CD8-positive, alpha-beta memory T cell (primary cell): ENCODE data around the gene HNRNPA3. TPM values are rescaled to one million over a fixed set of nuclear protein-coding genes. Genes with fewer than 3 reads are reported as not detected.

Source experiments
- CTCF ChIA-PET: fragments of 350-600 bp; sonication (Branson Sonifier 250); formaldehyde crosslinking; loops from one replicate; lab custom pipeline; 2021; ENCODE audit warnings: antibody characterized with exemption; lab: Charles Lee
- POLR2A ChIA-PET: fragments of 350-600 bp; sonication (Branson Sonifier 250); formaldehyde crosslinking; loops from one replicate; lab custom pipeline; 2021; ENCODE audit warnings: antibody characterized with exemption; lab: Charles Lee
- DNase-seq, 5 donors: peaks; one replicate each; pipeline versions ENCODE4 v3.0.0 to v3.0.0-alpha.2; 2020 to 2022; ENCODE audit warnings: mixed read lengths in 1 of 5
- H3K27ac ChIP-seq: one replicate; pipeline ENCODE4 v1.7.0; 2013; ENCODE audit warnings: low read depth, mild to moderate bottlenecking, low read length, moderate library complexity
- H3K27me3 ChIP-seq: 2 replicates; pipeline ENCODE4 v1.7.0; 2013; ENCODE audit warnings: low read length, mild to moderate bottlenecking; ENCODE audit not compliant: insufficient read depth, poor library complexity, severe bottlenecking
- H3K36me3 ChIP-seq: 2 replicates; pipeline ENCODE4 v1.7.0; 2013; ENCODE audit warnings: mild to moderate bottlenecking, low read length, moderate library complexity; ENCODE audit not compliant: insufficient read depth
- H3K4me1 ChIP-seq: 2 replicates; pipeline ENCODE4 v1.7.0; 2013; ENCODE audit warnings: mild to moderate bottlenecking, low read length, moderate library complexity; ENCODE audit not compliant: insufficient read depth
- H3K4me3 ChIP-seq: 2 replicates; pipeline ENCODE4 v1.7.0; 2013; ENCODE audit warnings: mild to moderate bottlenecking, low read length
- H3K9me3 ChIP-seq: 2 replicates; pipeline ENCODE4 v1.7.0; 2013; ENCODE audit warnings: mild to moderate bottlenecking, low read length
- H3K27ac Mint-ChIP-seq, 8 donors: one replicate each; pipeline ENCODE4 v1.8.0; 2020 to 2021; ENCODE audit warnings: mixed read lengths in 8 of 8, mild to moderate bottlenecking in 6 of 8, inconsistent platforms in 3 of 8, moderate library complexity in 3 of 8
- H3K27me3 Mint-ChIP-seq, 2 donors: one replicate each; pipeline ENCODE4 v1.8.0; 2020 to 2021; ENCODE audit warnings: mixed read lengths in 2 of 2, mild to moderate bottlenecking in 1 of 2, moderate library complexity in 1 of 2
- H3K36me3 Mint-ChIP-seq, 3 donors: one replicate each; pipeline ENCODE4 v1.8.0; 2020 to 2021; ENCODE audit warnings: mixed read lengths in 3 of 3, inconsistent platforms in 1 of 3, mild to moderate bottlenecking in 1 of 3
- H3K4me1 Mint-ChIP-seq, 3 donors: one replicate each; pipeline ENCODE4 v1.8.0; 2020 to 2021; ENCODE audit warnings: mixed read lengths in 3 of 3, inconsistent platforms in 1 of 3, mild to moderate bottlenecking in 1 of 3
- H3K4me3 Mint-ChIP-seq, 7 donors: one replicate each; pipeline ENCODE4 v1.8.0; 2020 to 2021; ENCODE audit warnings: mixed read lengths in 7 of 7, mild to moderate bottlenecking in 6 of 7, moderate library complexity in 4 of 7, inconsistent platforms in 2 of 7
- H3K9me3 Mint-ChIP-seq, 5 donors: one replicate each; pipeline ENCODE4 v1.8.0; 2020 to 2022; ENCODE audit warnings: mixed read lengths in 5 of 5, mild to moderate bottlenecking in 3 of 5, moderate library complexity in 2 of 5, inconsistent platforms in 1 of 5
- polyA plus RNA-seq: library from polyadenylated mRNA; unstranded; fragments of 300-500 nt; fragmentation: Illumina TruSeq; gene quantifications from one replicate; pipeline ENCODE4 v1.2.3, GENCODE V29; 2021
- total RNA-seq, 2 experiments: library from RNA; stranded (reverse); gene quantifications; one replicate each; pipeline ENCODE4 v1.2.3, GENCODE V29; 2021

The HNRNPA3 gene
- total and polyA plus RNA-seq, 3 experiments from 2014 or later, result 58.3 to 216 (median 203) TPM

GRCh38 chr2:177258059-177258458, 45.5 kb downstream of the HNRNPA3 start:
- Mint-ChIP-seq H3K4me1 (peaks cover 86 to 97% (median 94%) of the 10 kb centered on the region in 3 donors), H3K9me3 (peaks cover 0 to 1% (median 0%) of the 10 kb centered on the region in 5 donors), H3K27ac (peak overlapping the region in 6 of 8 donors; percentile 11 to 82 (median 41)), H3K4me3 (peak overlapping the region in 2 of 7 donors; percentile 18 to 43), H3K36me3 (peaks cover 2 to 52% (median 6%) of the 10 kb centered on the region in 3 donors), H3K27me3 (peaks cover 0 to 2% of the 10 kb centered on the region in 2 donors)
- Histone ChIP-seq H3K4me1 (peaks cover 85% of the 10 kb centered on the region), H3K27me3 (no peaks in the 10 kb centered on the region), H3K4me3 (no peak overlapping the region), H3K27ac (no peak overlapping the region), H3K36me3 (no peaks in the 10 kb centered on the region), H3K9me3 (no peaks in the 10 kb centered on the region)
- ChIA-PET POLR2A (no interaction called here), CTCF (interaction anchor here (1.6 kb wide), 1 partner anchor 22 kb away, joined by 3 read pairs; no protein-coding TSS in a partner anchor)
- no peak for DNase-seq

- no peak for DNase-seq
- peaks cover 66 to 77% (median 73%) of the 10 kb centered on the region in 3 donors for H3K4me1 Mint-ChIP-seq
- H3K36me3 ChIP-seq, result no peaks in the 10 kb centered on the region
- peak overlapping the region; percentile 44 to 87 (median 74) for H3K27ac Mint-ChIP-seq
- no peak overlapping the region for H3K27ac ChIP-seq
- no peaks in the 10 kb centered on the region for H3K9me3 ChIP-seq
- no peaks in the 10 kb centered on the region for H3K27me3 ChIP-seq
- peaks cover 62% of the 10 kb centered on the region for H3K4me1 ChIP-seq
- POLR2A ChIA-PET, result interaction anchor here (0.6 to 0.7 kb wide), 3 partner anchors 21 to 94 kb away, joined by 3 to 4 read pairs (median 3); no protein-coding TSS in a partner anchor
- H3K4me3 ChIP-seq, result no peak overlapping the region
- H3K4me3 Mint-ChIP-seq, result peak overlapping the region; percentile 46 to 86 (median 64)
- H3K27me3 Mint-ChIP-seq, result peaks cover 0 to 1% of the 10 kb centered on the region in 2 donors
- peaks cover 0 to 1% (median 0%) of the 10 kb centered on the region in 5 donors for H3K9me3 Mint-ChIP-seq
- CTCF ChIA-PET, result interaction anchor here (0.7 to 1.2 kb wide), 4 partner anchors 11 to 112 kb away, joined by 3 read pairs; no protein-coding TSS in a partner anchor
- H3K36me3 Mint-ChIP-seq, result peaks cover 2 to 50% (median 6%) of the 10 kb centered on the region in 3 donors
Measured at GRCh38 chr2:177260379-177260778, 47.8 kb downstream of the HNRNPA3 start.

GRCh38 chr2:177261116-177262060, 48.8 kb downstream of the HNRNPA3 start:
- Histone ChIP-seq H3K4me1 (peaks cover 60% of the 10 kb centered on the region), H3K4me3 (peak overlapping the region; percentile 85), H3K36me3 (no peaks in the 10 kb centered on the region), H3K27me3 (no peaks in the 10 kb centered on the region), H3K27ac (peak overlapping the region; percentile 99), H3K9me3 (no peaks in the 10 kb centered on the region)
- H3K27ac Mint-ChIP-seq, result peak overlapping the region; percentile 59 to 99 (median 96)
- H3K9me3 Mint-ChIP-seq, result peaks cover 0 to 1% (median 0%) of the 10 kb centered on the region in 5 donors
- peaks cover 0 to 1% of the 10 kb centered on the region in 2 donors for H3K27me3 Mint-ChIP-seq
- ChIA-PET CTCF (interaction anchor here (1.1 to 1.2 kb wide), 3 partner anchors 12 to 113 kb away, joined by 3 read pairs; no protein-coding TSS in a partner anchor), POLR2A (interaction anchor here (5.2 kb wide), 1 partner anchor 48 kb away, joined by 145 read pairs; the partner anchor contains the start of gene HNRNPA3)
- H3K4me3 Mint-ChIP-seq, result peak overlapping the region; percentile 86 to 99 (median 95)
- no peak for DNase-seq
- H3K4me1 Mint-ChIP-seq, result peaks cover 67 to 77% (median 73%) of the 10 kb centered on the region in 3 donors
- peaks cover 2 to 47% (median 6%) of the 10 kb centered on the region in 3 donors for H3K36me3 Mint-ChIP-seq

DNA sequence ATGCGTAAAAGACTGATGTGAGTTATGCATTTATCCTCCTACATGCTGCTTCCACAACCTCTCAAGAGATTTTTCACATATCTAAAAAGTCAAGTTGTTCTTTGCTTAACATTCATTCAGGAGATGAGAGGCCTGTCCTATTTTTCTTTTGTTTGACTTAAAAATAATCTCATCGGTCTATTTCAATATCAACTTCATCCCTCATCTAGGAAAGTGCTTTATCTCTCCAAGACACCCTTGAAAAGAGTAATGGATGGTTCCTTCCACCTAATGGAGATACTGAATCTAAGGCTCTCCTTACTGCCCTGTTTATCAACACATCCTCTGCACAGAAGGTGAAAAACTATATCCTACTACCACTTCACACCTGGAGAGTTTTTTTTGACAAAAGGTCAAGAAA, 49.5 kb downstream of the HNRNPA3 start:
- H3K36me3 ChIP-seq, result no peaks in the 10 kb centered on the region
- CTCF ChIA-PET, result interaction anchor here (4.1 to 4.6 kb wide), 2 partner anchors 97 to 114 kb away, joined by 19 to 113 read pairs; no protein-coding TSS in a partner anchor
- Mint-ChIP-seq H3K4me1 (peaks cover 63 to 76% (median 72%) of the 10 kb centered on the region in 3 donors), H3K4me3 (peak overlapping the region; percentile 86 to 99 (median 95)), H3K27ac (peak overlapping the region; percentile 44 to 99 (median 96)), H3K36me3 (peaks cover 2 to 44% (median 6%) of the 10 kb centered on the region in 3 donors), H3K9me3 (peaks cover 0 to 1% (median 0%) of the 10 kb centered on the region in 5 donors), H3K27me3 (peaks cover 0 to 1% of the 10 kb centered on the region in 2 donors)
- no peak for DNase-seq
- no peaks in the 10 kb centered on the region for H3K9me3 ChIP-seq
- H3K4me1 ChIP-seq, result peaks cover 59% of the 10 kb centered on the region
- H3K27me3 ChIP-seq, result no peaks in the 10 kb centered on the region
- POLR2A ChIA-PET, result interaction anchor here (1.3 to 5.2 kb wide), 3 partner anchors 41 to 97 kb away, joined by 6 to 145 read pairs (median 84); partner anchors contain the start of gene HNRNPA3
- peak overlapping the region; percentile 85 for H3K4me3 ChIP-seq
- H3K27ac ChIP-seq, result peak overlapping the region; percentile 99

- H3K27me3 Mint-ChIP-seq, result peaks cover 0 to 1% of the 10 kb centered on the region in 2 donors
- no peak for DNase-seq
Measured at GRCh38 chr2:177262958-177263450, 50.4 kb downstream of the HNRNPA3 start.

GRCh38 chr2:177263451-177264208, 51.0 kb downstream of the HNRNPA3 start:
- Histone ChIP-seq H3K4me3 (peak overlapping the region; percentile 85), H3K36me3 (no peaks in the 10 kb centered on the region), H3K27me3 (no peaks in the 10 kb centered on the region), H3K9me3 (no peaks in the 10 kb centered on the region), H3K4me1 (peaks cover 47% of the 10 kb centered on the region), H3K27ac (peak overlapping the region; percentile 99)
- peaks cover 0 to 1% of the 10 kb centered on the region in 2 donors for H3K27me3 Mint-ChIP-seq
- POLR2A ChIA-PET, result interaction anchor here (0.7 to 5.2 kb wide), 22 partner anchors 10 to 130 kb away, joined by 3 to 145 read pairs (median 6); partner anchors contain the start of genes AGPS and HNRNPA3
- peak overlapping the region; percentile 89 to 99 (median 95) for H3K4me3 Mint-ChIP-seq
- peak overlapping the region; percentile 95 to 100 (median 99) for H3K27ac Mint-ChIP-seq
- CTCF ChIA-PET, result interaction anchor here (0.6 to 6.1 kb wide), 39 partner anchors 9 to 218 kb away, joined by 3 to 113 read pairs (median 11); partner anchors contain the start of genes AGPS and HNRNPA3
- peaks cover 49 to 64% (median 57%) of the 10 kb centered on the region in 3 donors for H3K4me1 Mint-ChIP-seq
- DNase-seq, result peak; percentile 93 to 96 (median 94)
- no peaks in the 10 kb centered on the region for H3K9me3 Mint-ChIP-seq
- H3K36me3 Mint-ChIP-seq, result peaks cover 0 to 35% (median 0%) of the 10 kb centered on the region in 3 donors

More at GRCh38 chr2:177262958-177263450, 50.4 kb downstream of the HNRNPA3 start:
- Mint-ChIP-seq H3K9me3 (peaks cover 0 to 1% (median 0%) of the 10 kb centered on the region in 5 donors), H3K4me3 (peak overlapping the region; percentile 89 to 99 (median 95)), H3K27ac (peak overlapping the region; percentile 94 to 100 (median 98)), H3K4me1 (peaks cover 55 to 71% (median 63%) of the 10 kb centered on the region in 3 donors), H3K36me3 (peaks cover 2 to 40% (median 5%) of the 10 kb centered on the region in 3 donors)
- no peaks in the 10 kb centered on the region for H3K9me3 ChIP-seq
- peaks cover 50% of the 10 kb centered on the region for H3K4me1 ChIP-seq
- H3K27me3 ChIP-seq, result no peaks in the 10 kb centered on the region
- ChIA-PET CTCF (interaction anchor here (0.6 to 6.1 kb wide), 37 partner anchors 9 to 219 kb away, joined by 3 to 113 read pairs (median 11); partner anchors contain the start of genes AGPS and HNRNPA3), POLR2A (interaction anchor here (0.7 to 5.2 kb wide), 19 partner anchors 10 to 130 kb away, joined by 3 to 145 read pairs (median 6); partner anchors contain the start of genes AGPS and HNRNPA3)
- no peaks in the 10 kb centered on the region for H3K36me3 ChIP-seq
- peak overlapping the region; percentile 85 for H3K4me3 ChIP-seq
- H3K27ac ChIP-seq, result peak overlapping the region; percentile 99
